Ishikawa (cell line): ENCODE data around the gene PRM2.

ENCODE experiments used
- CEBPB ChIP-seq: IDR thresholded peaks from 2 replicates; pipeline ENCODE4 v1.6.1; 2012
- CREB1 ChIP-seq: IDR thresholded peaks from 2 replicates; pipeline ENCODE4 v1.6.1; 2012; ENCODE audit warnings: low read depth
- EGR1 ChIP-seq: IDR thresholded peaks from 2 replicates; pipeline ENCODE4 v1.6.1; 2012
- EP300 ChIP-seq: IDR thresholded peaks from 2 replicates; pipeline ENCODE4 v1.6.1; 2012; ENCODE audit warnings: borderline replicate concordance
- FOXM1 ChIP-seq: IDR thresholded peaks from 2 replicates; pipeline ENCODE4 v1.6.1; 2012; ENCODE audit warnings: low read depth, borderline replicate concordance
- NFIC ChIP-seq: IDR thresholded peaks from 2 replicates; pipeline ENCODE4 v1.6.1; 2012
- RAD21 ChIP-seq: IDR thresholded peaks from 2 replicates; pipeline ENCODE4 v1.6.1; 2012; ENCODE audit warnings: low read depth
- TAF1 ChIP-seq: IDR thresholded peaks from 2 replicates; pipeline ENCODE4 v1.6.1; 2012; ENCODE audit warnings: low read depth, mild to moderate bottlenecking
- TEAD4 ChIP-seq: IDR thresholded peaks from 2 replicates; pipeline ENCODE4 v1.6.1; 2012
- YY1 ChIP-seq: IDR thresholded peaks from 2 replicates; pipeline ENCODE4 v1.6.1; 2012; ENCODE audit warnings: low read depth
- ZBTB7A ChIP-seq: IDR thresholded peaks from 2 replicates; pipeline ENCODE4 v1.6.1; 2012; ENCODE audit warnings: low read depth
- TF ChIP-seq, protein P1 (sequence below): IDR thresholded peaks from 2 replicates; pipeline ENCODE4 v1.6.1; 2012; ENCODE audit warnings: low read depth, mild to moderate bottlenecking
- TF ChIP-seq, protein P2 (sequence below): IDR thresholded peaks from 2 replicates; pipeline ENCODE4 v1.6.1; 2012
- TF ChIP-seq, protein P3 (sequence below): IDR thresholded peaks from 2 replicates; pipeline ENCODE4 v1.6.1; 2012

- TF ChIP-seq TAF1 (no peak), EGR1 (no peak), EP300 (no peak), CEBPB (no peak), FOXM1 (no peak), RAD21 (no peak), YY1 (no peak), ZBTB7A (no peak), CREB1 (no peak), TEAD4 (no peak), NFIC (no peak)
- TF ChIP-seq, protein P1, sequence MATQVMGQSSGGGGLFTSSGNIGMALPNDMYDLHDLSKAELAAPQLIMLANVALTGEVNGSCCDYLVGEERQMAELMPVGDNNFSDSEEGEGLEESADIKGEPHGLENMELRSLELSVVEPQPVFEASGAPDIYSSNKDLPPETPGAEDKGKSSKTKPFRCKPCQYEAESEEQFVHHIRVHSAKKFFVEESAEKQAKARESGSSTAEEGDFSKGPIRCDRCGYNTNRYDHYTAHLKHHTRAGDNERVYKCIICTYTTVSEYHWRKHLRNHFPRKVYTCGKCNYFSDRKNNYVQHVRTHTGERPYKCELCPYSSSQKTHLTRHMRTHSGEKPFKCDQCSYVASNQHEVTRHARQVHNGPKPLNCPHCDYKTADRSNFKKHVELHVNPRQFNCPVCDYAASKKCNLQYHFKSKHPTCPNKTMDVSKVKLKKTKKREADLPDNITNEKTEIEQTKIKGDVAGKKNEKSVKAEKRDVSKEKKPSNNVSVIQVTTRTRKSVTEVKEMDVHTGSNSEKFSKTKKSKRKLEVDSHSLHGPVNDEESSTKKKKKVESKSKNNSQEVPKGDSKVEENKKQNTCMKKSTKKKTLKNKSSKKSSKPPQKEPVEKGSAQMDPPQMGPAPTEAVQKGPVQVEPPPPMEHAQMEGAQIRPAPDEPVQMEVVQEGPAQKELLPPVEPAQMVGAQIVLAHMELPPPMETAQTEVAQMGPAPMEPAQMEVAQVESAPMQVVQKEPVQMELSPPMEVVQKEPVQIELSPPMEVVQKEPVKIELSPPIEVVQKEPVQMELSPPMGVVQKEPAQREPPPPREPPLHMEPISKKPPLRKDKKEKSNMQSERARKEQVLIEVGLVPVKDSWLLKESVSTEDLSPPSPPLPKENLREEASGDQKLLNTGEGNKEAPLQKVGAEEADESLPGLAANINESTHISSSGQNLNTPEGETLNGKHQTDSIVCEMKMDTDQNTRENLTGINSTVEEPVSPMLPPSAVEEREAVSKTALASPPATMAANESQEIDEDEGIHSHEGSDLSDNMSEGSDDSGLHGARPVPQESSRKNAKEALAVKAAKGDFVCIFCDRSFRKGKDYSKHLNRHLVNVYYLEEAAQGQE: no peak
- TF ChIP-seq, protein P2, sequence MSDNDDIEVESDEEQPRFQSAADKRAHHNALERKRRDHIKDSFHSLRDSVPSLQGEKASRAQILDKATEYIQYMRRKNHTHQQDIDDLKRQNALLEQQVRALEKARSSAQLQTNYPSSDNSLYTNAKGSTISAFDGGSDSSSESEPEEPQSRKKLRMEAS: no peak
- TF ChIP-seq, protein P3, sequence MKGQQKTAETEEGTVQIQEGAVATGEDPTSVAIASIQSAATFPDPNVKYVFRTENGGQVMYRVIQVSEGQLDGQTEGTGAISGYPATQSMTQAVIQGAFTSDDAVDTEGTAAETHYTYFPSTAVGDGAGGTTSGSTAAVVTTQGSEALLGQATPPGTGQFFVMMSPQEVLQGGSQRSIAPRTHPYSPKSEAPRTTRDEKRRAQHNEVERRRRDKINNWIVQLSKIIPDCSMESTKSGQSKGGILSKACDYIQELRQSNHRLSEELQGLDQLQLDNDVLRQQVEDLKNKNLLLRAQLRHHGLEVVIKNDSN: no peak
These were observed 49.3 kb upstream of the PRM2 start for GRCh38 chr16:11325404-11326083.
